Neural cell (in vitro differentiated cells): ENCODE results near the gene COBLL1. TPM values are rescaled to one million over a fixed set of nuclear protein-coding genes. Genes with fewer than 3 reads are reported as not detected.

ENCODE experiments used
- H2AFZ ChIP-seq: fragments of 200-600, 300-800 bp; sonication (generic), shearing (Covaris generic); 2 replicates; pipeline ENCODE4 v1.6.0; 2014; ENCODE audit warnings: low read depth, mild to moderate bottlenecking, antibody characterized with exemption, low read length, moderate library complexity
- H3F3A ChIP-seq: fragments of 200-600 bp; shearing (Covaris generic); 2 replicates; pipeline ENCODE4 v1.6.1; 2016; ENCODE audit warnings: mild to moderate bottlenecking, moderate library complexity, mixed read lengths, antibody characterized with exemption, low read length; ENCODE audit not compliant: insufficient read depth, poor library complexity, severe bottlenecking
- H3K27ac ChIP-seq: fragments of 200-600, 300-800 bp; sonication (generic), shearing (Covaris generic); 2 replicates; pipeline ENCODE4 v1.5.1; 2014; ENCODE audit warnings: mild to moderate bottlenecking, low read length, moderate library complexity
- H3K27me3 ChIP-seq: fragments of 300-800, 200-600 bp; sonication (generic), shearing (Covaris generic); 2 replicates; pipeline ENCODE4 v1.6.0; 2014; ENCODE audit warnings: mild to moderate bottlenecking, low read depth, low read length, moderate library complexity; ENCODE audit not compliant: insufficient read depth
- H3K36me3 ChIP-seq: fragments of 300-800, 200-600 bp; sonication (generic), shearing (Covaris generic); 2 replicates; pipeline ENCODE4 v1.5.1; 2014; ENCODE audit warnings: mild to moderate bottlenecking, antibody characterized with exemption, low read length, moderate library complexity; ENCODE audit not compliant: insufficient read depth
- H3K4me2 ChIP-seq: fragments of 300-800, 200-600 bp; sonication (generic), shearing (Covaris generic); 2 replicates; pipeline ENCODE4 v1.6.0; 2014; ENCODE audit warnings: mild to moderate bottlenecking, low read length
- H3K4me3 ChIP-seq: fragments of 300-800, 200-600 bp; sonication (generic), shearing (Covaris generic); 2 replicates; pipeline ENCODE4 v1.5.1; 2014; ENCODE audit warnings: mild to moderate bottlenecking, low read length, moderate library complexity
- H3K79me2 ChIP-seq: fragments of 200-600 bp; shearing (Covaris generic); replicated peaks from 2 replicates; pipeline ENCODE4 v1.6.0; 2014; ENCODE audit warnings: mild to moderate bottlenecking, low read length, moderate library complexity; ENCODE audit not compliant: insufficient read depth
- H3K9ac ChIP-seq: fragments of 300-800, 200-600 bp; sonication (generic), shearing (Covaris generic); 2 replicates; pipeline ENCODE4 v1.6.1; 2016; ENCODE audit warnings: mild to moderate bottlenecking, low read length, mixed read lengths
- H3K9me2 ChIP-seq: fragments of 200-600 bp; shearing (Covaris generic); 2 replicates; pipeline ENCODE4 v1.6.1; 2016; ENCODE audit warnings: mild to moderate bottlenecking, low read length, mixed read lengths; ENCODE audit not compliant: insufficient read depth
- H3K9me3 ChIP-seq: fragments of 200-600, 300-800 bp; sonication (generic), shearing (Covaris generic); 2 replicates; pipeline ENCODE4 v1.6.1; 2016; ENCODE audit warnings: mild to moderate bottlenecking, mixed run types, low read length, moderate library complexity, mixed read lengths
- H4K20me1 ChIP-seq: fragments of 200-600 bp; shearing (Covaris generic); 2 replicates; pipeline ENCODE4 v1.6.1; 2016; ENCODE audit warnings: mild to moderate bottlenecking, mixed run types; ENCODE audit not compliant: insufficient read depth
- CTCF ChIP-seq: fragments of 450-650 bp; IDR thresholded peaks from 2 replicates; pipeline ENCODE4 v1.5.1; 2014; ENCODE audit warnings: antibody characterized with exemption, mild to moderate bottlenecking, moderate library complexity; ENCODE audit not compliant: poor library complexity, severe bottlenecking
- EP300 ChIP-seq: fragments of 450-650 bp; conservative IDR thresholded peaks from 2 replicates; pipeline ENCODE4 v1.6.1; 2014; ENCODE audit warnings: antibody characterized with exemption, mild to moderate bottlenecking, moderate library complexity; ENCODE audit not compliant: poor library complexity, severe bottlenecking
- EZH2 ChIP-seq: fragments of 200-600, 300-800 bp; shearing (Covaris generic), sonication (generic); IDR thresholded peaks from 2 replicates; pipeline ENCODE4 v1.6.1; 2014; ENCODE audit warnings: antibody characterized with exemption, low read length, borderline replicate concordance, mild to moderate bottlenecking; ENCODE audit not compliant: insufficient read depth, poor library complexity, severe bottlenecking
- MXI1 ChIP-seq: fragments of 450-650 bp; conservative IDR thresholded peaks from 2 replicates; pipeline ENCODE4 v1.6.1; 2014; ENCODE audit warnings: antibody characterized with exemption, mild to moderate bottlenecking; ENCODE audit not compliant: poor library complexity, severe bottlenecking
- POLR2AphosphoS5 ChIP-seq: IDR thresholded peaks from 2 replicates; pipeline ENCODE4 v1.6.1; 2012
- RAD21 ChIP-seq: fragments of 450-650 bp; conservative IDR thresholded peaks from 2 replicates; pipeline ENCODE4 v1.6.1; 2014; ENCODE audit warnings: antibody characterized with exemption, mild to moderate bottlenecking, moderate library complexity
- REST ChIP-seq: IDR thresholded peaks from 2 replicates; pipeline ENCODE4 v1.6.1; 2012; ENCODE audit warnings: borderline replicate concordance
- SMC3 ChIP-seq: fragments of 450-650 bp; conservative IDR thresholded peaks from 2 replicates; pipeline ENCODE4 v1.6.1; 2014; ENCODE audit warnings: antibody characterized with exemption, mild to moderate bottlenecking, moderate library complexity; ENCODE audit not compliant: poor library complexity
- TAF1 ChIP-seq: IDR thresholded peaks from 2 replicates; pipeline ENCODE4 v1.6.1; 2012; ENCODE audit warnings: low read depth
- polyA plus RNA-seq: library from polyadenylated mRNA; depleted of rRNA; stranded (reverse); fragments of >200 nt; gene quantifications from 2 replicates; pipeline ENCODE4 v1.2.3, GENCODE V29; 2014

The COBLL1 gene
- polyA plus RNA-seq, 1 donor from 2014 or later, result 0.11 TPM

- Histone ChIP-seq H4K20me1 (no peaks in the 10 kb centered on the region), H3K9me3 (no peaks in the 10 kb centered on the region), H3K79me2 (no peaks in the 10 kb centered on the region), H3K4me2 (no peak overlapping the region), H2AFZ (no peak overlapping the region), H3K4me3 (peak overlapping the region; percentile 79), H3K27me3 (peaks cover 35% of the 10 kb centered on the region), H3F3A (no peaks in the 10 kb centered on the region), H3K9ac (no peak overlapping the region), H3K36me3 (no peaks in the 10 kb centered on the region), H3K9me2 (no peaks in the 10 kb centered on the region), H3K27ac (no peak overlapping the region)
- no peak for TF ChIP-seq SMC3
- no peak for TF ChIP-seq POLR2AphosphoS5
- no peak for TF ChIP-seq MXI1
- no peak for TF ChIP-seq REST
- no peak for TF ChIP-seq RAD21
- no peak for TF ChIP-seq CTCF
- no peak for TF ChIP-seq EZH2
- no peak for TF ChIP-seq EP300
- TF ChIP-seq TAF1, result no peak
These were observed 972 bp upstream of the COBLL1 start for GRCh38 chr2:164842624-164842966.

- H3K36me3 ChIP-seq, result no peaks in the 10 kb centered on the region
- TF ChIP-seq POLR2AphosphoS5 (no peak), EP300 (no peak), EZH2 (no peak), RAD21 (no peak)
- no peaks in the 10 kb centered on the region for H3K9me3 ChIP-seq
- H3K4me2 ChIP-seq, result peak overlapping the region; percentile 50
- H3K9me2 ChIP-seq, result no peaks in the 10 kb centered on the region
- H3K79me2 ChIP-seq, result no peaks in the 10 kb centered on the region
- peak overlapping the region; percentile 79 for H3K4me3 ChIP-seq
- H3K27ac ChIP-seq, result no peak overlapping the region
- no peaks in the 10 kb centered on the region for H3F3A ChIP-seq
- H3K9ac ChIP-seq, result peak overlapping the region; percentile 38
- no peak overlapping the region for H2AFZ ChIP-seq
- peaks cover 35% of the 10 kb centered on the region for H3K27me3 ChIP-seq
- H4K20me1 ChIP-seq, result no peaks in the 10 kb centered on the region
These were observed 499 bp downstream of the COBLL1 start for GRCh38 chr2:164840930-164841718.
